Duodenal mucosa (tissue), 2 donors: ENCODE data around the gene SLCO2A1.

Experiments used
- H3K27ac ChIP-seq: one replicate; pipeline ENCODE4 v1.7.0; 2013; ENCODE audit warnings: low read depth, low read length
- H3K27me3 ChIP-seq, 2 donors: one replicate each; pipeline ENCODE4 v1.7.0; 2013; ENCODE audit warnings: low read length in 2 of 2, control low read depth in 1 of 2; ENCODE audit not compliant: insufficient read depth in 2 of 2, control insufficient read depth in 1 of 2
- H3K36me3 ChIP-seq, 2 donors: one replicate each; pipeline ENCODE4 v1.7.0; 2013; ENCODE audit warnings: low read length in 2 of 2, control low read depth in 1 of 2; ENCODE audit not compliant: insufficient read depth in 2 of 2, control insufficient read depth in 1 of 2
- H3K4me1 ChIP-seq, 2 donors: one replicate each; pipeline ENCODE4 v1.7.0; 2013; ENCODE audit warnings: low read length in 2 of 2, control low read depth in 1 of 2; ENCODE audit not compliant: insufficient read depth in 2 of 2, control insufficient read depth in 1 of 2
- H3K4me3 ChIP-seq, 2 donors: one replicate each; pipeline ENCODE4 v1.7.0; 2013; ENCODE audit warnings: low read length in 2 of 2, low read depth in 1 of 2
- H3K9ac ChIP-seq, 2 donors: one replicate each; pipeline ENCODE4 v1.7.0; 2013; ENCODE audit warnings: low read length in 2 of 2, low read depth in 1 of 2
- H3K9me3 ChIP-seq, 2 donors: one replicate each; pipeline ENCODE4 v1.7.0; 2013; ENCODE audit warnings: low read length in 2 of 2, control low read depth in 1 of 2; ENCODE audit not compliant: control insufficient read depth in 1 of 2

Gene SLCO2A1

GRCh38 chr3:133887074-133887802 is 142.5 kb downstream of the SLCO2A1 start:
- H3K27me3 ChIP-seq: no peaks in the 10 kb centered on the region
- H3K27ac ChIP-seq: no peak overlapping the region
- peaks cover 10 to 11% of the 10 kb centered on the region in 2 donors for H3K4me1 ChIP-seq
- no peak overlapping the region for H3K9ac ChIP-seq
- no peaks in the 10 kb centered on the region for H3K9me3 ChIP-seq
- H3K4me3 ChIP-seq: no peak overlapping the region
- H3K36me3 ChIP-seq: no peaks in the 10 kb centered on the region

- H3K4me1 ChIP-seq: peaks cover 11 to 14% of the 10 kb centered on the region in 2 donors
- no peaks in the 10 kb centered on the region for H3K27me3 ChIP-seq
- no peak overlapping the region for H3K27ac ChIP-seq
- no peaks in the 10 kb centered on the region for H3K36me3 ChIP-seq
- no peak overlapping the region for H3K4me3 ChIP-seq
- H3K9ac ChIP-seq: no peak overlapping the region
- no peaks in the 10 kb centered on the region for H3K9me3 ChIP-seq
These were observed 143.5 kb downstream of the SLCO2A1 start for GRCh38 chr3:133886031-133886722.

GRCh38 chr3:133884887-133885711 is 144.6 kb downstream of the SLCO2A1 start:
- Histone ChIP-seq H3K4me1 (peaks cover 11 to 14% of the 10 kb centered on the region in 2 donors), H3K36me3 (no peaks in the 10 kb centered on the region), H3K9ac (no peak overlapping the region), H3K27ac (no peak overlapping the region), H3K27me3 (no peaks in the 10 kb centered on the region), H3K4me3 (no peak overlapping the region), H3K9me3 (no peaks in the 10 kb centered on the region)

- Histone ChIP-seq H3K9me3 (peaks cover 0 to 5% of the 10 kb centered on the region in 2 donors), H3K4me3 (no peak overlapping the region), H3K27me3 (no peaks in the 10 kb centered on the region), H3K36me3 (no peaks in the 10 kb centered on the region), H3K27ac (no peak overlapping the region), H3K4me1 (peaks cover 11 to 14% of the 10 kb centered on the region in 2 donors), H3K9ac (no peak overlapping the region)
These were observed 145.5 kb downstream of the SLCO2A1 start for GRCh38 chr3:133884054-133884886.

- peaks cover 11 to 14% of the 10 kb centered on the region in 2 donors for H3K4me1 ChIP-seq
- H3K4me3 ChIP-seq: no peak overlapping the region
- H3K9ac ChIP-seq: no peak overlapping the region
- no peaks in the 10 kb centered on the region for H3K36me3 ChIP-seq
- no peaks in the 10 kb centered on the region for H3K27me3 ChIP-seq
- H3K9me3 ChIP-seq: peaks cover 0 to 6% of the 10 kb centered on the region in 2 donors
- H3K27ac ChIP-seq: no peak overlapping the region
These were observed 146.1 kb downstream of the SLCO2A1 start for GRCh38 chr3:133883641-133884040.

- H3K27ac ChIP-seq: no peak overlapping the region
- H3K4me3 ChIP-seq: no peak overlapping the region
- no peaks in the 10 kb centered on the region for H3K27me3 ChIP-seq
- H3K4me1 ChIP-seq: peaks cover 11 to 14% of the 10 kb centered on the region in 2 donors
- H3K9me3 ChIP-seq: peaks cover 0 to 6% of the 10 kb centered on the region in 2 donors
- no peak overlapping the region for H3K9ac ChIP-seq
- no peaks in the 10 kb centered on the region for H3K36me3 ChIP-seq
These were observed 146.6 kb downstream of the SLCO2A1 start for GRCh38 chr3:133882986-133883586.

- H3K4me3 ChIP-seq: no peak overlapping the region
- H3K4me1 ChIP-seq: peaks cover 11 to 14% of the 10 kb centered on the region in 2 donors
- peaks cover 0 to 6% of the 10 kb centered on the region in 2 donors for H3K9me3 ChIP-seq
- no peak overlapping the region for H3K9ac ChIP-seq
- no peak overlapping the region for H3K27ac ChIP-seq
- no peaks in the 10 kb centered on the region for H3K36me3 ChIP-seq
- H3K27me3 ChIP-seq: no peaks in the 10 kb centered on the region
These were observed 147.5 kb downstream of the SLCO2A1 start for GRCh38 chr3:133881939-133882825.

- Histone ChIP-seq H3K36me3 (no peaks in the 10 kb centered on the region), H3K4me1 (peaks cover 11 to 14% of the 10 kb centered on the region in 2 donors), H3K27ac (no peak overlapping the region), H3K9ac (no peak overlapping the region), H3K27me3 (no peaks in the 10 kb centered on the region), H3K4me3 (no peak overlapping the region), H3K9me3 (peaks cover 0 to 6% of the 10 kb centered on the region in 2 donors)
These were observed 148.2 kb downstream of the SLCO2A1 start for GRCh38 chr3:133881492-133881891.
